SIG-M5 (cell line): ENCODE results near the gene MYO18B.

Experiments used
- DNase-seq: peaks from one replicate; lab custom pipeline; 2025; lab: John Stamatoyannopoulos, UW

The MYO18B gene

GRCh38 chr22:25852223-25852622 lies 110.2 kb downstream of the MYO18B start:
- no peak for DNase-seq

GRCh38 chr22:25853078-25853477 lies 111.1 kb downstream of the MYO18B start:
- DNase-seq = no peak

- no peak for DNase-seq
Observed at GRCh38 chr22:25853501-25854284, 111.7 kb downstream of the MYO18B start.

GRCh38 chr22:25869771-25870170 lies 127.8 kb downstream of the MYO18B start:
- DNase-seq = no peak

- DNase-seq = no peak
Observed at GRCh38 chr22:25874327-25874726, 132.3 kb downstream of the MYO18B start.

- DNase-seq = no peak
Observed at GRCh38 chr22:25875461-25875860, 133.5 kb downstream of the MYO18B start.

GRCh38 chr22:25876871-25877270 lies 134.9 kb downstream of the MYO18B start:
- DNase-seq = no peak

GRCh38 chr22:25878933-25879332 lies 136.9 kb downstream of the MYO18B start:
- no peak for DNase-seq

- no peak for DNase-seq
Observed at GRCh38 chr22:25880524-25880923, 138.5 kb downstream of the MYO18B start.

GRCh38 chr22:25881210-25881755 lies 139.3 kb downstream of the MYO18B start:
- DNase-seq = no peak

GRCh38 chr22:25882360-25882759 lies 140.4 kb downstream of the MYO18B start:
- no peak for DNase-seq

- no peak for DNase-seq
Observed at GRCh38 chr22:25883482-25884033, 141.6 kb downstream of the MYO18B start.

GRCh38 chr22:25884121-25884520 lies 142.1 kb downstream of the MYO18B start:
- DNase-seq = no peak

- no peak for DNase-seq
Observed at GRCh38 chr22:25888399-25889054, 146.5 kb downstream of the MYO18B start.

- no peak for DNase-seq
Observed at GRCh38 chr22:25890651-25891050, 148.7 kb downstream of the MYO18B start.

GRCh38 chr22:25892678-25893077 lies 150.7 kb downstream of the MYO18B start:
- DNase-seq = no peak

GRCh38 chr22:25895678-25896077 lies 153.7 kb downstream of the MYO18B start:
- no peak for DNase-seq

GRCh38 chr22:25896098-25896497 lies 154.1 kb downstream of the MYO18B start:
- no peak for DNase-seq

GRCh38 chr22:25896592-25896991 lies 154.6 kb downstream of the MYO18B start:
- no peak for DNase-seq

GRCh38 chr22:25898707-25899365 lies 156.8 kb downstream of the MYO18B start:
- DNase-seq = no peak

GRCh38 chr22:25899566-25899965 lies 157.6 kb downstream of the MYO18B start:
- DNase-seq = no peak

- DNase-seq = no peak
Observed at GRCh38 chr22:25900390-25900789, 158.4 kb downstream of the MYO18B start.
